ENCODE measurements around the gene PLIN1. TPM values are rescaled to one million over a fixed set of nuclear protein-coding genes. Genes with fewer than 3 reads are reported as not detected.

Gene PLIN1
- total RNA-seq, 2 experiments from 2014 or later, result 0.12 TPM; not detected in 1

- ATAC-seq (no peak), DNase-seq (no peak)
- no peak overlapping the region for H3K4me3 Mint-ChIP-seq
- H3K27ac Mint-ChIP-seq, result no peak overlapping the region
- CTCF ChIA-PET, result no interaction called here
- no peaks in the 10 kb centered on the region for H3K9me3 Mint-ChIP-seq (ENCODE audit: low read depth)
- H3K4me1 Mint-ChIP-seq, result no peaks in the 10 kb centered on the region
- no peaks in the 10 kb centered on the region for H3K27me3 Mint-ChIP-seq
- H3K36me3 Mint-ChIP-seq, result no peaks in the 10 kb centered on the region
Observed at GRCh38 chr15:89641053-89641452, 38.1 kb downstream of the PLIN1 start.

GRCh38 chr15:89640245-89640644 is 38.9 kb downstream of the PLIN1 start:
- Mint-ChIP-seq H3K4me1 (no peaks in the 10 kb centered on the region), H3K27me3 (no peaks in the 10 kb centered on the region), H3K4me3 (no peak overlapping the region), H3K9me3 (ENCODE audit: low read depth) (no peaks in the 10 kb centered on the region), H3K27ac (no peak overlapping the region), H3K36me3 (no peaks in the 10 kb centered on the region)
- no peak for ATAC-seq
- DNase-seq, result no peak
- CTCF ChIA-PET, result no interaction called here

DNA sequence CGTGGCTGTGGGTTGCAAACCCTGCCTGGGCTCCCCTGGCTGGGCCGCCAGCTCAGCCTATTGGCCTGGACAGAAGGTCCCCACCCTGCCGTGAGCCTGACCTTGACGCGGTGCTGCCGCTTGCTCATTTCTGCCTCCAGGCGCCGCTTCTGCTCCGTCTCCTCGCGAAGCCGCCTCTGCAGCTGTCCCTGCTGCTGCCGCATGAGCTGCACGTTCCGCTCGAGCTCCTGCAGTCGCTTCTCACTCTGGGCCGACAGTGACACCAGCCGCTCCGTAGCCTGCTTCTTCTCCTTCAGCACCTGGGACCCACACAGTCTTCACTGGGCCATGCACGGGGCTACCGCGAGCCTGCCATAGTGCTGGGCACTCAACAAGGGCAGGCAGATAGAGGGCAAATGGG is 45.6 kb downstream of the PLIN1 start:
- Mint-ChIP-seq H3K9me3 (ENCODE audit: low read depth) (no peaks in the 10 kb centered on the region), H3K4me3 (no peak overlapping the region), H3K27me3 (no peaks in the 10 kb centered on the region), H3K36me3 (peaks cover 34% of the 10 kb centered on the region), H3K27ac (no peak overlapping the region), H3K4me1 (no peaks in the 10 kb centered on the region)
- DNase-seq (peak; percentile 26), ATAC-seq (no peak)
- CTCF ChIA-PET, result no interaction called here

GRCh38 chr15:89632563-89633430 is 46.4 kb downstream of the PLIN1 start:
- H3K4me1 Mint-ChIP-seq, result no peaks in the 10 kb centered on the region
- H3K36me3 Mint-ChIP-seq, result peaks cover 38% of the 10 kb centered on the region
- CTCF ChIA-PET, result no interaction called here
- no peak for DNase-seq
- no peak overlapping the region for H3K27ac Mint-ChIP-seq
- no peak for ATAC-seq
- H3K4me3 Mint-ChIP-seq, result no peak overlapping the region
- H3K27me3 Mint-ChIP-seq, result no peaks in the 10 kb centered on the region
- H3K9me3 Mint-ChIP-seq (ENCODE audit: low read depth), result no peaks in the 10 kb centered on the region

DNA sequence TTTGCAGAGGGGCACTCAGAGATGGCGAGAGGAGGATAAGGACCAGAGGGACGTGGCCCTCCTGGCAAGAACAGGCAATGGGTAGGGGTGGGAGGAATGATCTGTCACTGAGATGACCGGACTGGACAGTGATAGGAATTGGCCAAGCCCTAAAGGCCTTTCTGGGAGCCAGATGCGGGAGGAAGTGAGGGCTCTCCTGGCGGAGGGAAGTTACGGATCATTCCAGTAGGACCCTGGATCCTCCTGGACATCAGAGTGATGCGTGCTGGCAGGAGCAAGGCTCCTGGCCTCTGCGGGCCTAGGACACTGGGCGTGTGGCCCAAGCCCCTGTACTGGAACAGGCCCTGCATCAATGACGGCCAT is 47.3 kb downstream of the PLIN1 start:
- Mint-ChIP-seq H3K4me1 (no peaks in the 10 kb centered on the region), H3K27me3 (no peaks in the 10 kb centered on the region), H3K4me3 (no peak overlapping the region), H3K27ac (no peak overlapping the region), H3K36me3 (peaks cover 39% of the 10 kb centered on the region), H3K9me3 (ENCODE audit: low read depth) (no peaks in the 10 kb centered on the region)
- CTCF ChIA-PET, result no interaction called here
- DNase-seq (peak; percentile 36), ATAC-seq (no peak)

- peaks cover 43% of the 10 kb centered on the region for H3K36me3 Mint-ChIP-seq
- DNase-seq, result no peak
Observed at GRCh38 chr15:89630974-89631901, 47.9 kb downstream of the PLIN1 start.

DNA sequence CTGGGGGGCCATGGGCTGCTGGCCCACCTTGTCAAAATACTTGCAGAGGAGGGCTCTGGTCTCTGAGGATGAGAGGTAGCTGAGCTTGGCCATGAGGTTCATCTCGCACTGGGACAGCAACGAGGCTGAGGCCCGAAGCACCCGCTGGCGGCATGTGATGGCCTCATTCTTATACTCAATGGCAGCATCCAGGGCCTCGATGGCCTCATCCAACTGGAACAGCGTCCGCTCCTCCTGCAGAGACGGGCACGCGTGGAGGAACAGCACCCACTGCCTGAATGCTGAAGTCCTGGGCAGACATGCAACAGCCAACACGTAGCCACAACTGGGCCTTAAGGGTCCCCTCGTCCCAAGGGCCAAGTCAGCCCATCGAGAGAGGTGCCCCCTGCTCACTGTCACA is 48.9 kb downstream of the PLIN1 start:
- peaks cover 46% of the 10 kb centered on the region for H3K36me3 Mint-ChIP-seq
- CTCF ChIA-PET, result no interaction called here
- H3K27me3 Mint-ChIP-seq, result no peaks in the 10 kb centered on the region
- H3K9me3 Mint-ChIP-seq (ENCODE audit: low read depth), result no peaks in the 10 kb centered on the region
- H3K27ac Mint-ChIP-seq, result no peak overlapping the region
- H3K4me3 Mint-ChIP-seq, result no peak overlapping the region
- DNase-seq (no peak), ATAC-seq (no peak)
- no peaks in the 10 kb centered on the region for H3K4me1 Mint-ChIP-seq

More at GRCh38 chr15:89630974-89631901, 47.9 kb downstream of the PLIN1 start:
- no peaks in the 10 kb centered on the region for H3K4me1 Mint-ChIP-seq
- H3K27me3 Mint-ChIP-seq, result no peaks in the 10 kb centered on the region
- H3K4me3 Mint-ChIP-seq, result no peak overlapping the region
- CTCF ChIA-PET, result no interaction called here
- no peak overlapping the region for H3K27ac Mint-ChIP-seq
- no peaks in the 10 kb centered on the region for H3K9me3 Mint-ChIP-seq (ENCODE audit: low read depth)
- no peak for ATAC-seq

DNA sequence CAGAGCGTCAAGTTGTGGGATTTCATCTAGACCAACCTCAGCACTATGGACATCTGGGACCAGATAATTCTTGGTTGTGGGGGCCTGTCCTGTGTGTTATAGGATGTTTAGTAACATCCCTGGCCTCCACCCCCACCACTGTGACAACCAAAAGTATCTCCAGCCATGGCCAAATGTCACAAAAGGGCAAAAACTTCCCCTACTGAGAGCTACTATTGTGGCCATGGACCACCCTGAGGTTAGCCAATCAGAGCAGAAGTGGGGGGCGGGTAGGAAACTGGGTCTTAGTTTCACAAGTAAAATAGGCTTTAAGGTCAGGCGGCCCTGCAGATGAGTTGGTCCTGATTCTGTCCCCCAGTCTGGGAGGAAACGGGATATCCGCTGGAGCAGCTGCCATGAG is 49.3 kb downstream of the PLIN1 start:
- CTCF ChIA-PET, result no interaction called here
- no peaks in the 10 kb centered on the region for H3K27me3 Mint-ChIP-seq
- H3K36me3 Mint-ChIP-seq, result peaks cover 50% of the 10 kb centered on the region
- DNase-seq (peak; percentile 21), ATAC-seq (no peak)
- no peak overlapping the region for H3K4me3 Mint-ChIP-seq
- H3K27ac Mint-ChIP-seq, result no peak overlapping the region
- H3K4me1 Mint-ChIP-seq, result no peaks in the 10 kb centered on the region
- H3K9me3 Mint-ChIP-seq (ENCODE audit: low read depth), result no peaks in the 10 kb centered on the region

- DNase-seq (peak; percentile 18), ATAC-seq (no peak)
- Mint-ChIP-seq H3K27me3 (no peaks in the 10 kb centered on the region), H3K4me3 (no peak overlapping the region), H3K36me3 (peaks cover 58% of the 10 kb centered on the region), H3K4me1 (no peaks in the 10 kb centered on the region), H3K27ac (peak overlapping the region; percentile 53), H3K9me3 (ENCODE audit: low read depth) (no peaks in the 10 kb centered on the region)
- CTCF ChIA-PET, result interaction anchor here (1.0 kb wide), 1 partner anchor 35 kb away, joined by 3 read pairs; no protein-coding TSS in a partner anchor
Observed at GRCh38 chr15:89628806-89629715, 50.1 kb downstream of the PLIN1 start.

GRCh38 chr15:89628301-89628700 is 50.9 kb downstream of the PLIN1 start:
- Mint-ChIP-seq H3K4me1 (no peaks in the 10 kb centered on the region), H3K27ac (no peak overlapping the region), H3K36me3 (peaks cover 65% of the 10 kb centered on the region), H3K4me3 (no peak overlapping the region), H3K9me3 (ENCODE audit: low read depth) (no peaks in the 10 kb centered on the region), H3K27me3 (no peaks in the 10 kb centered on the region)
- CTCF ChIA-PET, result interaction anchor here (1.0 kb wide), 1 partner anchor 35 kb away, joined by 3 read pairs; no protein-coding TSS in a partner anchor
- ATAC-seq, result no peak
- DNase-seq, result peak; percentile 15

GRCh38 chr15:89627256-89627970 is 51.8 kb downstream of the PLIN1 start:
- no peak overlapping the region for H3K4me3 Mint-ChIP-seq
- no peaks in the 10 kb centered on the region for H3K4me1 Mint-ChIP-seq
- H3K9me3 Mint-ChIP-seq (ENCODE audit: low read depth), result no peaks in the 10 kb centered on the region
- CTCF ChIA-PET, result interaction anchor here (1.0 kb wide), 1 partner anchor 34 kb away, joined by 3 read pairs; no protein-coding TSS in a partner anchor
- no peak overlapping the region for H3K27ac Mint-ChIP-seq
- H3K27me3 Mint-ChIP-seq, result no peaks in the 10 kb centered on the region
- DNase-seq, result no peak
- no peak for ATAC-seq
- H3K36me3 Mint-ChIP-seq, result peaks cover 71% of the 10 kb centered on the region

- H3K36me3 Mint-ChIP-seq, result peaks cover 70% of the 10 kb centered on the region
- no peak for ATAC-seq
Observed at GRCh38 chr15:89625716-89626115, 53.5 kb downstream of the PLIN1 start.

More at GRCh38 chr15:89625716-89626115, 53.5 kb downstream of the PLIN1 start:
- Mint-ChIP-seq H3K9me3 (ENCODE audit: low read depth) (no peaks in the 10 kb centered on the region), H3K4me1 (no peaks in the 10 kb centered on the region), H3K27me3 (no peaks in the 10 kb centered on the region), H3K4me3 (no peak overlapping the region), H3K27ac (no peak overlapping the region)
- no peak for DNase-seq
- CTCF ChIA-PET, result interaction anchor here (1.4 kb wide), 1 partner anchor 16 kb away, joined by 3 read pairs; no protein-coding TSS in a partner anchor

All from activated CD8-positive, alpha-beta memory T cell treated with anti-CD3 and anti-CD28 coated beads, Interleukin-2, amount 10 ng/mL, durations not matched to agents 7 days and 5 days (primary cell).